Nephron (organoid): ENCODE data around the gene ITGAE.
"Not testable (repeated sequence)": the region's sequence is repeated elsewhere in the genome, so short reads cannot be mapped to it uniquely, and the experiment has no call there.

ENCODE experiments used
- H3K27ac Mint-ChIP-seq, 3 experiments: 2 replicates each; pipeline ENCODE4 v1.8.0; 2020; ENCODE audit warnings: mixed read lengths in 3 of 3, mild to moderate bottlenecking in 2 of 3, moderate library complexity in 1 of 3
- H3K27me3 Mint-ChIP-seq: 2 replicates; pipeline ENCODE4 v1.8.0; 2021; ENCODE audit warnings: low read depth, mild to moderate bottlenecking, moderate library complexity, mixed read lengths
- H3K36me3 Mint-ChIP-seq: 2 replicates; pipeline ENCODE4 v1.8.0; 2020; ENCODE audit warnings: low read depth, mixed read lengths
- H3K4me1 Mint-ChIP-seq: 2 replicates; pipeline ENCODE4 v1.8.0; 2020; ENCODE audit warnings: mixed read lengths
- H3K4me3 Mint-ChIP-seq, 3 experiments: 2 replicates each; pipeline ENCODE4 v1.8.0; 2020; ENCODE audit warnings: mild to moderate bottlenecking in 3 of 3, mixed read lengths in 3 of 3, moderate library complexity in 2 of 3
- H3K9me3 Mint-ChIP-seq: 2 replicates; pipeline ENCODE4 v1.8.0; 2020; ENCODE audit warnings: mixed read lengths
- TF ChIP-seq, protein P1 (sequence below), 3 experiments: fragments of 200-600 bp; sonication (generic); IDR thresholded peaks; one replicate each; pipeline ENCODE4 v1.5.0; 2021; ENCODE audit warnings: antibody characterized with exemption in 3 of 3; ENCODE audit not compliant: unreplicated experiment in 3 of 3

Gene ITGAE

DNA sequence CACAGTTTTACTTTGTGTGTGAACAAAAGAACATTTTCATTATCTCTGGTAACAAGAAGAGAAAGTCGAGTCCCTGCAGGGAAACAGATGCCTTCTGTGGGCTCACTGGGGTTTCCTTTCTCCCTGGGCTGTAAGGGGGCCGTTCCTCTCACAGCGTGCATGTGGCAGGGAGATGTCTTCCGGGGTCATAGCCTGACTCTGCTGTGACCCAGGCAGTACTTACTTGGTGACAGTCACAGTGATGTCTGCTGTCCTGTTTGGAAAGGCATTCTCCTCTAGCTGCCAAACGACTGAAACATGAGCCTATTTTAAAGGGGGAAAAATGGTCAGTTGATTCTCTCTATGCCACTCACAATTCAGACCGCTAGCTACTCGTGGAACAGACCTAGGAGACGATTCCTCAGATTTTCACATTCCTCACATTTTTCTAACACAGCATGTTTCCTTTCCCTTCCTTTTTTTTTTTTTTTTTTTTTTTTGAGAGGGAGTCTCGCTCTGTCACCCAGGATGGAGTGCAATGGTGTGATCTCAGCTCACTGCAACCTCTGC, 70.0 kb downstream of the ITGAE start:
- TF ChIP-seq, protein P1, sequence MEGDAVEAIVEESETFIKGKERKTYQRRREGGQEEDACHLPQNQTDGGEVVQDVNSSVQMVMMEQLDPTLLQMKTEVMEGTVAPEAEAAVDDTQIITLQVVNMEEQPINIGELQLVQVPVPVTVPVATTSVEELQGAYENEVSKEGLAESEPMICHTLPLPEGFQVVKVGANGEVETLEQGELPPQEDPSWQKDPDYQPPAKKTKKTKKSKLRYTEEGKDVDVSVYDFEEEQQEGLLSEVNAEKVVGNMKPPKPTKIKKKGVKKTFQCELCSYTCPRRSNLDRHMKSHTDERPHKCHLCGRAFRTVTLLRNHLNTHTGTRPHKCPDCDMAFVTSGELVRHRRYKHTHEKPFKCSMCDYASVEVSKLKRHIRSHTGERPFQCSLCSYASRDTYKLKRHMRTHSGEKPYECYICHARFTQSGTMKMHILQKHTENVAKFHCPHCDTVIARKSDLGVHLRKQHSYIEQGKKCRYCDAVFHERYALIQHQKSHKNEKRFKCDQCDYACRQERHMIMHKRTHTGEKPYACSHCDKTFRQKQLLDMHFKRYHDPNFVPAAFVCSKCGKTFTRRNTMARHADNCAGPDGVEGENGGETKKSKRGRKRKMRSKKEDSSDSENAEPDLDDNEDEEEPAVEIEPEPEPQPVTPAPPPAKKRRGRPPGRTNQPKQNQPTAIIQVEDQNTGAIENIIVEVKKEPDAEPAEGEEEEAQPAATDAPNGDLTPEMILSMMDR (IDR thresholded peaks at IDR 0.05; ENCODE audit: unreplicated experiment in 3 of 3), result no peak
- Mint-ChIP-seq H3K4me1 (peaks cover 23% of the 10 kb centered on the region), H3K27ac (peak overlapping the region; percentile 70 to 87 (median 72)), H3K4me3 (peak overlapping the region in 1 of 3 experiments; percentile 45), H3K27me3 (peaks cover 7% of the 10 kb centered on the region), H3K36me3 (peaks cover 11% of the 10 kb centered on the region), H3K9me3 (no peaks in the 10 kb centered on the region)

DNA sequence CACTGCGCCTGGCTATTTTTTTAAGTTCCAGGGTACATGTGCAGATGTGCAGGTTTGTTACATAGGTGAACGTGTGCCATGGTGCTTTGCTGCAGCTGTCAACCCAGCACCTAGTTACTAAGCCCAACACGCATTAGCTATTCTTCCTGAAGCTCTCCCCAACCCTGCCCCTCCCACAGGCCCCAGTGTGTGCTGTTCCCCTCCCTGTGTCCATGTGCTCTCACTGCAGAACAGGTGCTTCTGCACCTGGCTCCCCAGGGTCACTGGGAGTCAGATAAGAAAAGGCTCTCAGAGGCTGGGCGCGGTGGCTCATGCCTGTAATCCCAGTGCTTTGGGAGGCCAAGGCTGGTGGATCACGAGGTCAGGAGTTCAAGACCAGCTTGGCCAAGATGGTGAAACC, 71.1 kb downstream of the ITGAE start:
- Mint-ChIP-seq H3K27ac (no peak overlapping the region), H3K4me1 (peaks cover 26% of the 10 kb centered on the region), H3K27me3 (peaks cover 7% of the 10 kb centered on the region), H3K36me3 (peaks cover 13% of the 10 kb centered on the region), H3K9me3 (no peaks in the 10 kb centered on the region), H3K4me3 (no peak overlapping the region)
- TF ChIP-seq, protein P1 (IDR thresholded peaks at IDR 0.05; ENCODE audit: unreplicated experiment in 3 of 3), result no peak

DNA sequence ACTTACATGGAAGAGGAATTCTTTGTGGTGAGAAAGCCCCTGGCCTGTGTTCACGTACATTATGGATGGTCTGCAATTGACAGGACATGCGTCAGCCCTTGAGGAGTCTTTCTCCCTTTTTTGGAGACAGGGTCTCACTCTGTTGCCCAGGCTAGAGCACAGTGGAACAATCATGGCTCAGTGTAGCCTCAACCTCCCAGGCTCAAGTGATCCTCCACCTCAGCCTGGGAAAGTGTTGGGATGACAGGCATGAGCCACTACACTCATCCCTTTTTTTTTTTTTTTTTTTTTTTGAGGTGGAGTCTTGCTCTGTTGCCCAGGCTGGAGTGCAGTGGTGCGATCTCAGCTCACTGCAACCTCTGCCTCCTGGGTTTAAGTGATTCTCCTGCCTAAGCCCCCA, 72.9 kb downstream of the ITGAE start:
- peaks cover 28% of the 10 kb centered on the region for H3K4me1 Mint-ChIP-seq
- H3K4me3 Mint-ChIP-seq, H3K9me3 Mint-ChIP-seq, H3K27ac Mint-ChIP-seq, H3K27me3 Mint-ChIP-seq: not testable (repeated sequence)
- peaks cover 13% of the 10 kb centered on the region for H3K36me3 Mint-ChIP-seq

DNA sequence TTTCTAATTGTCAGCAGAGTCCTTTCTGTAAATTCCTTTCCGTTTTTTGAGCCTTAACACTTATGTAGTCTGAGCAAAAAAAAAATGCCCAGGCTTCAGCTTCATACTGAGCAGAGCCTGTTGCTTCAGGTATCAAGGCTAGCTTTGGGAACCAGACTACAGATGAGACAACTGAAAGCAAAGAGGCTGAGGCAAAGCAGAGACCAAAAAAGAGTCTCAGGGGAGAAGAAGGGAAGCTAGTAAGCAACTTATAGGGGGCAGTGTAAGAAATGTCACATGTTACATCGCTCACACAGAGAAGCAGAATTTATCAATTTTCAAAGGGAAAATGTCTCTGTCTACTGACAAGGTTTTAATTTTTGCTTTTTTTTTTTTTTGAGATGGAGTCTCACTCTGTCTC, 73.9 kb downstream of the ITGAE start:
- H3K4me1 Mint-ChIP-seq, result peaks cover 31% of the 10 kb centered on the region

DNA sequence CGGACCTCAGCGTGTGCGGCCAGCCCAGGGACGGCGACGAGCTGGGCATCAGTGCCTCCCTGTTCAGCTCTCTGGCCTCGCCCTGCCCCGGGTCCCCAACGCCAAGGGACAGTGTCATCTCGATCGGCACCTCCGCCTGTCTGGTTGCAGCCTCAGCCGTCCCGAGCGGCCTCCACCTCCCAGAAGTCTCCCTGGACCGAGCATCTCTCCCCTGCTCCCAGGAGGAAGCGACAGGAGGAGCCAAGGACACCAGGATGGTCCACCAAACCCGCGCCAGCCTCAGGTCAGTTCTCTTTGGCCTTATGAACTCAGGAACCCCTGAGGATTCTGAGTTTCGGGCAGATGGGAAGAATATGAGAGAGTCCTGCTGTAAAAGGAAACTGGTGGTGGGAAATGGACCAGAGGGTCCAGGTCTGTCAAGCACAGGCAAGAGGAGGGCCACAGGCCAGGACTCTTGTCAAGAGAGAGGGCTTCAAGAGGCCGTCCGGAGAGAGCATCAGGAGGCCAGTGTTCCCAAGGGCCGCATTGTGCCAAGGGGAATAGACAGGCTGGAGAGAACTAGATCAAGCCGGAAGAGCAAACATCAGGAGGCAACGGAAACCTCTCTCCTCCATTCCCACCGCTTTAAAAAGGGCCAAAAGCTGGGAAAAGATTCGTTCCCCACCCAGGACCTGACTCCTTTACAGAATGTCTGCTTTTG, 76.5 kb downstream of the ITGAE start:
- no peaks in the 10 kb centered on the region for H3K9me3 Mint-ChIP-seq
- peak overlapping the region; percentile 79 to 90 (median 87) for H3K4me3 Mint-ChIP-seq
- H3K36me3 Mint-ChIP-seq, result peaks cover 17% of the 10 kb centered on the region
- no peak overlapping the region for H3K27ac Mint-ChIP-seq
- H3K27me3 Mint-ChIP-seq, result no peaks in the 10 kb centered on the region
- TF ChIP-seq, protein P1 (IDR thresholded peaks at IDR 0.05; ENCODE audit: unreplicated experiment in 3 of 3), result no peak
- H3K4me1 Mint-ChIP-seq, result peaks cover 21% of the 10 kb centered on the region

More for the DNA sequence above, 73.9 kb downstream of the ITGAE start:
- Mint-ChIP-seq H3K4me3 (no peak overlapping the region), H3K9me3 (no peaks in the 10 kb centered on the region), H3K27me3 (no peaks in the 10 kb centered on the region), H3K27ac (no peak overlapping the region), H3K36me3 (peaks cover 13% of the 10 kb centered on the region)
- TF ChIP-seq, protein P1 (IDR thresholded peaks at IDR 0.05; ENCODE audit: unreplicated experiment in 3 of 3), result no peak

DNA sequence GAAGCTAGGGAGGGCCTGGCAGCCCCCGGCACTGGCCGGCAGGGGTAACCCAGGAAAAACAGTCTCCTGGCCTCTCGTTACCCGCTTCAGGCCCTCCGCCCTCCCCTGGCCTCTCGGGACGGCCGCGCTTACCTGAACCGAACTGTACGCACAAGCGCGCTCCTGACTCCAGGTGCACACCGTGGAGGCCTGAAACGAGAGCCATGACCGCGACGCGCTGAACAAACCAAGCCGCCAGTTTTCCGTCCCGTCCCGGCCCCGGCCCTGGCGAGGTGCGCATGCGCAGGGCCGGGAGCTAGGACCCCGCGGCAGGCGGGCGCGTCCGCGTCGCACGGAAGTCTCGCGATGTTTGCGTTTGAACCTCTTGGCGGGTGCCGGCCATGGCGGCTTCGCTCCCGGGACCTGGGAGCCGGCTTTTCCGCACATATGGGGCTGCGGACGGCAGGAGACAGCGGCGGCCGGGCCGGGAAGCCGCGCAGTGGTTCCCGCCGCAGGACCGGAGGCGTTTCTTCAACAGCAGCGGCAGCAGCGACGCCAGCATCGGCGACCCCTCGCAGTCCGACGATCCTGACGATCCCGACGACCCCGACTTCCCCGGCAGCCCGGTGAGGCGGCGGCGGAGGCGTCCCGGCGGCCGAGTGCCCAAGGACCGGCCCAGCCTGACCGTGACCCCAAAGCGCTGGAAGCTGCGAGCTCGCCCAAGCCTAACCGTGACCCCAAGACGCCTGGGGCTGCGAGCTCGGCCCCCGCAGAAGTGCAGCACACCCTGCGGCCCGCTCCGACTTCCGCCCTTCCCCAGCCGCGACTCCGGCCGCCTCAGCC, 77.2 kb downstream of the ITGAE start, which contains the start of gene HASPIN:
Gene HASPIN, plus strand, starts transcription at position 348 of the 822 bp plus-strand sequence. Its CDS starts 33 bp downstream, at position 381.
- Mint-ChIP-seq H3K27ac (peak within 1 kb of the TSS; percentile 53 to 84 (median 81)), H3K9me3 (no peaks in the 10 kb centered on the region)

More for the DNA sequence above, 77.2 kb downstream of the ITGAE start, which contains the start of gene HASPIN:
- TF ChIP-seq, protein P1 (IDR thresholded peaks at IDR 0.05; ENCODE audit: unreplicated experiment in 3 of 3), result peak in 2 of 3 experiments; percentile 30 to 41
- Mint-ChIP-seq H3K36me3 (peaks cover 14% of the 10 kb centered on the region), H3K4me1 (peaks cover 21% of the 10 kb centered on the region), H3K4me3 (peak within 1 kb of the TSS; percentile 79 to 90 (median 87)), H3K27me3 (no peaks in the 10 kb centered on the region)
